Memory B cell (primary cell): ENCODE measurements around the gene CAMK1D.
"Not testable (repeated sequence)": the region's sequence is repeated elsewhere in the genome, so short reads cannot be mapped to it uniquely, and the experiment has no call there.

Source experiments
- ATAC-seq: fragments of 150-1000 bp; cut with Tn5 transposase; 2 replicates; pipeline ENCODE4 v1.10.0; 2021; ENCODE audit warnings: low read depth, mild to moderate bottlenecking, moderate library complexity
- DNase-seq, 2 donors: peaks; one replicate each; pipeline ENCODE4 v3.0.0; 2022; ENCODE audit warnings: low spot score in 2 of 2
- H3K27ac Mint-ChIP-seq: one replicate; pipeline ENCODE4 v1.8.0; 2022; ENCODE audit warnings: mild to moderate bottlenecking, moderate library complexity, mixed read lengths
- H3K27me3 Mint-ChIP-seq: one replicate; pipeline ENCODE4 v1.8.0; 2022; ENCODE audit warnings: mixed read lengths
- H3K36me3 Mint-ChIP-seq: one replicate; pipeline ENCODE4 v1.8.0; 2022; ENCODE audit warnings: mild to moderate bottlenecking, mixed read lengths
- H3K4me1 Mint-ChIP-seq: one replicate; pipeline ENCODE4 v1.8.0; 2022; ENCODE audit warnings: mixed read lengths
- H3K4me3 Mint-ChIP-seq: one replicate; pipeline ENCODE4 v1.8.0; 2022; ENCODE audit warnings: mild to moderate bottlenecking, moderate library complexity, mixed read lengths
- H3K9me3 Mint-ChIP-seq: one replicate; pipeline ENCODE4 v1.8.0; 2022; ENCODE audit warnings: mixed read lengths

CAMK1D gene

DNA sequence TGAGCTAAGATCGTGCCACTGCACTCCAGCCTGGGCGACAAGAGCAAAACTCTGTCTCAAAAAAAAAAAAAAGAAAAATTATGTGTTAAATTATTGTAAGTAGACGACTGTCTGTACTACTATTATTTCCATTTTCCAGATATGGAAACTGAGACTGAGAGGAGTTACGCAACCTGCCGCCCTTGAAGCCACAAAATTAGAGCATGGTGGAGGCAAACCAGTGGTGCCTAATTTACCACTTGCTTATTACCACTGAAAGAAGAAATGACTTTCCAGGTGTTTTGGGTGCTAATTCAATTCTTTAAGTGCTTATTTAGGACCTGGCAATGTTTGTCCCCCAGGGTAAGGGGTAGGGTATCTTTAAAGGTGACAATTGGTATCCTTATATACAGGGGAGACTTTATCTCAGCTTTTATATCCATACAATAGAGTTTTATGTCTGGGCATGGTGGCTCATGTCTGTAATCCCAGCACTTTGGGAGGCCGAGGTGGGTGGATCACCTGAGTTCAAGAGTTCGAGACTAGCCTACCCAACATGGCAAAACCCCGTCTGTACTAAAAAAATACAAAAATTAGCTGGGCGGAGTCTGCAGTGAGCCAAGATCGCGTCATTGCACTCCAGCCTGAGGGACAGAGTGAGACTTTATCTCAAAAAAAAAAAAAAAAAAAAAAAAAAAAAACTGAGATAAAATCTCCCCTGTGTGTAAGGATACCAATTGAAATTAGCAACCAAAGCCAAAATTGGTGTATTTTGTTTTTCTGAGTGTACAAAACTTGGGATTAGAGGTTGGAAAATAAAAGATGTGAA, 16.6 kb upstream of the CAMK1D start:
- peak overlapping the region; percentile 90 for H3K27ac Mint-ChIP-seq
- ATAC-seq (no peak), DNase-seq (no peak)
- no peaks in the 10 kb centered on the region for H3K27me3 Mint-ChIP-seq
- H3K9me3 Mint-ChIP-seq = no peaks in the 10 kb centered on the region
- H3K36me3 Mint-ChIP-seq = no peaks in the 10 kb centered on the region
- no peak overlapping the region for H3K4me3 Mint-ChIP-seq
- H3K4me1 Mint-ChIP-seq = peaks cover 16% of the 10 kb centered on the region

DNA sequence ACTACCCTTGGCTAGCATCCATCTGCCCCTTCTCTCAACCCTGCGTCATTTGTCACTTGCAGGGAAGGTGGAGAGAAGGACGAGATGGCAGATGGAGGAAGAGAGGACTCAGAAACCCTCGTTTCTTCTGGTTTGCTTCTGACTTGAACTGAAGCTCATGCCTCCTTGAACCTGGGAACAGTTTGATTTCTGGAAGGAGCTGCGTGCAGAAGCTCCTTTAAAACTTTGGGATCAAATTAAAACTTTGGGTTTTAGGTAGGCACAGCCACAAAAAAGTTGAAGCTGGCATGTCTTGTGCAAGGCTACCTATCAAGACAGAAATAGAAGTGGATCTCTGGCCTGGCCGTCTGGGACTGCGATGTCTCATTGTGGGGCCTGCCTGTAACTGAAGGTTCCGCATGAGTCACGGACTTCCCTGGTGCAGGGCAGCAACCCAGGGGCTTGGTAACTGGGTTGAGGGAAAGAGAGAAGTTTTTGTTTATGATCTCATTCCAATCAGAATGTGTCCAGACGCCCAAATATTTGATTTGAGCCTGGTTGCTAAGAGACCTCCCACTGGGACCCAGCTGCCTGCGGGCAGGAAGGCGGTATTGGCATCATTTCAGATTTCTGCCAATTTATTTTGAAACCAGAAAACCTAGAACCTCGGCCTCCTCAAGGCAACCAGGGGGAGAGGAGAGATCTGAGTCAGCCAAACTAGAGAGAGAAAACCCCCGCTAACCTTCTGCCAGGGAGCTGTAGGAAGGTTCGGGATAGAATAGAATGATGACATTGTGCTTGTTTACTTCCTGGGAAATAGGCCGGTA, 15.8 kb upstream of the CAMK1D start:
- H3K9me3 Mint-ChIP-seq = no peaks in the 10 kb centered on the region
- DNase-seq (peak in 1 of 2 donors; percentile 18), ATAC-seq (peak; percentile 90)
- no peaks in the 10 kb centered on the region for H3K27me3 Mint-ChIP-seq
- H3K4me1 Mint-ChIP-seq = peaks cover 17% of the 10 kb centered on the region
- peak overlapping the region; percentile 90 for H3K27ac Mint-ChIP-seq
- peak overlapping the region; percentile 60 for H3K4me3 Mint-ChIP-seq
- H3K36me3 Mint-ChIP-seq = no peaks in the 10 kb centered on the region

DNA sequence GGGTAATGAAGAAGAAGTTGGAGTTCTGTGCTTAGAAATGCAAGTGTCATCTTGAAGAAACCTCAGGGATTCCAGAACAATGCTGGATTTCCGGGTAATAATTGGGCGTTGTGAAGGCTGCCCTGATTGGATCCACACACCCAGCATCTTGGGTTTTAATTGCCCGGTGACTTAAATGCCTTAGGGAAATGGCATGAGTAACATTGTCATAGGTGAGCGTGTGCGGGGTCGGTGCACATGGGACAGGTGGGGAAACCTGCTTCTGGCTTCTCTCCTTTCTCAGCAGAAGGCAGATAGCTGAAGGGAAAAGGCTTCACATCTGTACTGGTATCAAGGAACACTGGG, 15.2 kb upstream of the CAMK1D start:
- ATAC-seq (no peak), DNase-seq (no peak)
- Mint-ChIP-seq H3K36me3 (no peaks in the 10 kb centered on the region), H3K27me3 (no peaks in the 10 kb centered on the region), H3K4me1 (peaks cover 17% of the 10 kb centered on the region), H3K4me3 (no peak overlapping the region), H3K9me3 (no peaks in the 10 kb centered on the region), H3K27ac (peak overlapping the region; percentile 90)

GRCh38 chr10:12335169-12335568, 14.2 kb upstream of the CAMK1D start:
- not testable (repeated sequence) for H3K4me3 Mint-ChIP-seq, H3K27ac Mint-ChIP-seq, H3K27me3 Mint-ChIP-seq, ATAC-seq, DNase-seq, H3K9me3 Mint-ChIP-seq, H3K36me3 Mint-ChIP-seq
- peaks cover 21% of the 10 kb centered on the region for H3K4me1 Mint-ChIP-seq

DNA sequence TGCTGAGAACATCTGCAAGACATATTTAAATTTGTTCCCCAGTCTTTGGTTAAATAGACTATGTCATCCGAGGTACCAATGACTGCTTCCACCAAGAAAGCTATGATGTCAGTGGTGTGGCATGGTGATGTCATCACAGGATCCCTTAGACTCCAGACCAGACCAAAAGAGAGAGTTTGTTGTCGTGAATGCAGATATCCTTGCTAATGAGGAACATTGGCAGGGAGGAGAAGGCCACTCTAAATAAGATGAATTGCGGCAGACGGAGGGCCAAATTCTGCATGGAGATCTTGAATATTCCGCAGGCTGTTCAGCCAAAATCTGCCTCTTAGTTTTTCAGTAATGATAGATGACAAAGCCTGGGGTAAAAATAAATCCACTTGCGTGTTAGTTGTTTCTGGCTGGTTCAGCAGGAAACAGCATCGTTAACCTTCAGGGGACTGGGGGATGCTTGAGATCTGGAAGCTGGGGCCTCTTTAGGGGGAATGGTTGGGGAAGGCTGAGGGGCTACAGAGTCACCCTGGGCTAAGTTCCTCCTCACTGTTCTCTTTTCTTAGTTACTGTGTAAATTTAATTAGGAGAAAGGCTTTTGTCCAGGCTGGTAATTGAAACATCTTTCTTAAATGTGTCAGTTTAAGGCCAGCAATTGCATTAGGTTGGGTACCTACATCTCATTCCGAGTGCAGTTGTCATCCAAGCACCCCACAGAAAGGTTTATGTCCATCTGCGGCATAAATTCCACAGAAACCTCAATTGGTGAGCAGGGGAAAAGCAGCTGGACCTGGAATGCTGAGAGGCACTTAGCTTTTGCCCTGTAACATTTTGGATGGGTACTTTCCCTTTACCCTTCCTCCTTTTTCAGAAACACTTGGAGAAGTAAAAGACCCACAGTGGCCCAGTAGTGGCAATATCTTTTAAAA, 11.6 kb upstream of the CAMK1D start:
- Mint-ChIP-seq H3K36me3 (no peaks in the 10 kb centered on the region), H3K4me3 (no peak overlapping the region), H3K27me3 (no peaks in the 10 kb centered on the region), H3K4me1 (peaks cover 34% of the 10 kb centered on the region), H3K9me3 (no peaks in the 10 kb centered on the region), H3K27ac (peak overlapping the region; percentile 67)
- DNase-seq = no peak
- no peak for ATAC-seq

- Mint-ChIP-seq H3K27ac (no peak overlapping the region), H3K27me3 (no peaks in the 10 kb centered on the region), H3K4me3 (no peak overlapping the region), H3K36me3 (no peaks in the 10 kb centered on the region), H3K9me3 (no peaks in the 10 kb centered on the region), H3K4me1 (peaks cover 25% of the 10 kb centered on the region)
- no peak for DNase-seq
- no peak for ATAC-seq
Measured at GRCh38 chr10:12338981-12339380, 10.4 kb upstream of the CAMK1D start.

- DNase-seq (no peak), ATAC-seq (peak; percentile 40)
- Mint-ChIP-seq H3K9me3 (no peaks in the 10 kb centered on the region), H3K27ac (peak overlapping the region; percentile 84), H3K4me3 (no peak overlapping the region), H3K27me3 (no peaks in the 10 kb centered on the region), H3K4me1 (peaks cover 22% of the 10 kb centered on the region), H3K36me3 (no peaks in the 10 kb centered on the region)
Measured at GRCh38 chr10:12340371-12340770, 9.0 kb upstream of the CAMK1D start.

DNA sequence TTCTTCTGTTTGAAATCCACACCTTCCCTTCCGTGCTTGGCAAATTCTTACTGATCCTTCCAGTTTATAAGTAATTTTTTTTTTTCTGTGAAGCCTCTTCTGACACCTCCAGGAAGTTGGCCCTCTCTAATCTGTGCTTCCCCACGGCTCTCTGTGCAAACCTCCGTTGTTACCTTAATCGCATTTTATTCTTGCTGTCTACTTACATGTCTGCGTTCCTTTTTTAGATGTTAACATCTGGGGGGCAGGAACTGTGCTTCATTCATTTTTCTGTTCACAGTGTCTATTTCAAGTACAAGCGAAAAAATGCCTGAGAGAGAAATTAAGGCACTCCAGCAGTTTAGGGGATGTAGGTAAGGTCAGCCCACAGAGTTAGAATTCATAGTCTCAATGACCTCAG, 8.4 kb upstream of the CAMK1D start:
- peak overlapping the region; percentile 46 for H3K4me3 Mint-ChIP-seq
- DNase-seq (no peak), ATAC-seq (peak; percentile 34)
- H3K36me3 Mint-ChIP-seq = no peaks in the 10 kb centered on the region
- no peaks in the 10 kb centered on the region for H3K9me3 Mint-ChIP-seq
- H3K27me3 Mint-ChIP-seq = no peaks in the 10 kb centered on the region
- peaks cover 22% of the 10 kb centered on the region for H3K4me1 Mint-ChIP-seq
- peak overlapping the region; percentile 84 for H3K27ac Mint-ChIP-seq

DNA sequence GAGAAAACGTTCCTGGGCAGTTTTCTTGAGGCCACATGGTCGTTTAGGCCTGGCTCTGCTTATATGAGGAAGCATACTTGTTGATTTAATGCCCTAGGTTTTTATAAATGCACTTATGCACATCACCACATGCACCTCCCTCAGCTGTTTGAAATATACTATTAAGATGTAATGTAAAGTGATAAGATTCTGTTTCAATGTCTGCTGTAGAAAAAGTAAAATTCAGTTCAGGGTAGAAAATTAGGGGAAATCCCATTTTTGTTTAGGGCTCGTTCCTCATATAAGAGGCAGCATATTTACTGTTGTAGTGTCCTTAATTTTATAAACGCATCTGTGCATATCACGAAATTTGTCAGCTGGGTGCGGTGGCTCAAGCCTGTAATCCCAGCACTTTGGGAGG, 7.8 kb upstream of the CAMK1D start:
- Mint-ChIP-seq H3K4me3 (peak overlapping the region; percentile 46), H3K36me3 (no peaks in the 10 kb centered on the region), H3K4me1 (peaks cover 22% of the 10 kb centered on the region), H3K27ac (peak overlapping the region; percentile 84), H3K27me3 (no peaks in the 10 kb centered on the region), H3K9me3 (no peaks in the 10 kb centered on the region)
- ATAC-seq (peak; percentile 62), DNase-seq (no peak)

DNA sequence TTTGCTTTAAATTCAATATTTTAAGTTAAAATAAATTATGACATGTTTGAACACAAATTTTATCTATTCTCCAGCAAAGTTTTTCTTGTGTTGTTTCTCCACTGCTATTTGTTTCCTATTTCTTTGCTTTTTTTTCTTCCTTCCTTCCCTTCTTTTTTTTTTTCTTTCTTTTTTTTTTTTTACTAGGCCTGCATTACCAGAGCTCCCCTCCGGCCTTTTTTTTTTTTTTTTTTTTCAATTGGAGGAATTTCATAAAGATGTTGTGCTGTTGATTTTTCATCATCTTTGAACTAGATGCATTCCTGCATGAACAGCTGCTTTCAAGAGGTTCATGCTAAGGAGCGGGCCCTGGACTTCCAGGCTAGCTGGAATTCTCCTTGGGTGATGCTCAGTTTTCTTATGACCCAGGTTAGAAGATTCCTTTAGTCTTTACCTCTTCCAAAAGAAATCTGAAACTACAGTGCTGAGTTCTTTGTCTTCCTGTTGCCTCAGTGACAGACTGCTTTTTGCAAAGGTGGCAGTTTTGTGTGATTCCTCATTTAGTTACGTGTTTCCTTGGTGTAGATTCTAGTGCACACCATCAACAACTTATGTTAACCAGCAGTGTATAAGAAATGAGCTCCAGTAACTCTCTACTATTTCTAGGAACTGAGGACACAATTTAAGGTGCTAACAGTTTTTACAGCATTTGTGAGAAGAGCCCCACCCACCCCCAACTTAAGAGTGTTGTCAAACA, 4.8 kb upstream of the CAMK1D start:
- Mint-ChIP-seq H3K27me3 (no peaks in the 10 kb centered on the region), H3K36me3 (peaks cover 2% of the 10 kb centered on the region), H3K4me1 (peaks cover 25% of the 10 kb centered on the region), H3K4me3 (no peak overlapping the region), H3K9me3 (no peaks in the 10 kb centered on the region), H3K27ac (no peak overlapping the region)
- DNase-seq = no peak
- no peak for ATAC-seq

- Mint-ChIP-seq H3K4me3 (no peak overlapping the region), H3K27ac (no peak overlapping the region), H3K27me3 (no peaks in the 10 kb centered on the region), H3K4me1 (peaks cover 18% of the 10 kb centered on the region), H3K36me3 (peaks cover 3% of the 10 kb centered on the region), H3K9me3 (no peaks in the 10 kb centered on the region)
- ATAC-seq (no peak), DNase-seq (no peak)
Measured at GRCh38 chr10:12346707-12347106, 2.6 kb upstream of the CAMK1D start.

- Mint-ChIP-seq H3K27ac (peak overlapping the region; percentile 98), H3K4me1 (peaks cover 26% of the 10 kb centered on the region), H3K36me3 (peaks cover 5% of the 10 kb centered on the region), H3K27me3 (no peaks in the 10 kb centered on the region), H3K4me3 (peak overlapping the region; percentile 93), H3K9me3 (no peaks in the 10 kb centered on the region)
- no peak for ATAC-seq
- DNase-seq = no peak
Measured at GRCh38 chr10:12348294-12348869, 965 bp upstream of the CAMK1D start.

- Mint-ChIP-seq H3K4me3 (peak overlapping the region; percentile 99), H3K36me3 (peaks cover 10% of the 10 kb centered on the region), H3K27me3 (no peaks in the 10 kb centered on the region), H3K9me3 (no peaks in the 10 kb centered on the region), H3K27ac (peak overlapping the region; percentile 98), H3K4me1 (peaks cover 34% of the 10 kb centered on the region)
- ATAC-seq (peak; percentile 1), DNase-seq (no peak)
Measured at GRCh38 chr10:12349629-12350166, 351 bp downstream of the CAMK1D start.
